ENCODE data around the gene CYP4F12. TPM values are rescaled to one million over a fixed set of nuclear protein-coding genes. Genes with fewer than 3 reads are reported as not detected.

CYP4F12 gene
- total RNA-seq: 1 to 10 TPM in 1 of 2 experiments, under 1 TPM in 1; 0.75 to 1.0 TPM
- polyA plus RNA-seq (2013, experiment 1 of 2): 0.70 TPM
- 0.90 TPM for polyA plus RNA-seq (2013, experiment 2 of 2)
- 0 to 2.6 (median 0.39) reads per million in 172 experiments for total RNA-seq

DNA sequence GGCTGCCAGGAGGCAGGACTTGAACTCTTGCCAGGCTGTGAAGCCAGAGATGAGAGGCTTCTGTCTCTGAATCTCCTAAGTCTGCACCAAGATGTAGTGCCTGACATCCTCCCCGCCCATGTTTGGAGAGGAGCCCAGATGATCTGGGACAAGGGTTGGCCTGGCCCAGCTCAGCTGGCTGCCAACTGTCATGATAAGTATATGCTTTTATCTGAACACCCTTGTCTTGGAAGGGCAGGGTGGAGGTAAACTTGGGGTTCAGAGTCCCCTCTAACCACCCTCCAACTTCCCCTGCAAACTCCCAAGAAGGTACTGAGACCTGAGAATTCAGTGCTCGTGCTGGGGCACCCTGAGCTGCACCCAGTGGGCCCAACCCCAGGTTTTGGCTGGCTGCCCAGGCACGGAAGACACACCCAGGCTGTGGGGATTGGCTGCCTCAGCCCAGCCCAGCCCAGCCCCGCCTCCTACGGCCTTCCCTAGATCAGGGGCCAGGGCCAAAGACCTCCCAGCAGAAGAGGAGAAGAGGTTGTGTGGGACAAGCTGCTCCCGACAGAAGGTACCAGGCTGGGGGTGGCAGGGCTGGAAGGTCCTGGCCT, at the start of gene CYP4F12:
Gene CYP4F12, plus strand, starts transcription at position 508 of the 596 bp plus-strand sequence. CDS start 443 bp downstream, outside the sequence.
- peak within 1 kb of the TSS in 1 of 2 donors; percentile 5 for H3K27ac ChIP-seq (ENCODE audit: low read depth in 1 of 2, low read length in 2 of 2)
- H3K4me1 Mint-ChIP-seq (ENCODE audit: low read depth): peaks cover 23% of the 10 kb centered on the region
- H3K36me3 ChIP-seq (ENCODE audit: insufficient read depth, low read length): no peaks in the 10 kb centered on the region
- no peak within 1 kb of the TSS for H3K4me3 ChIP-seq (ENCODE audit: low read length)
- peaks cover 0 to 2% of the 10 kb centered on the region in 2 experiments for H3K27me3 ChIP-seq (ENCODE audit: control insufficient read depth in 1 of 2, insufficient read depth in 2 of 2, low read length in 2 of 2)
- intact Hi-C loops (cut with DNase I, micrococcal nuclease): no loop called here
- TF ChIP-seq CTCF (IDR thresholded peaks at IDR 0.05): no peak
- ATAC-seq (ENCODE audit: poor library complexity) (peak; percentile 68), DNase-seq (peak in 10 of 14 experiments; percentile 9 to 56 (median 32))
- H3K4me3 Mint-ChIP-seq: no peak within 1 kb of the TSS
- ChIA-PET CTCF (no interaction called here), POLR2A (no interaction called here)
- no peaks in the 10 kb centered on the region for H3K36me3 Mint-ChIP-seq (ENCODE audit: low read depth)
- no peaks in the 10 kb centered on the region for H3K9me3 Mint-ChIP-seq
- H3K27ac Mint-ChIP-seq: peak within 1 kb of the TSS; percentile 79
- H3K4me1 ChIP-seq (ENCODE audit: insufficient read depth, low read length): peaks cover 16% of the 10 kb centered on the region
- H3K27me3 Mint-ChIP-seq: no peaks in the 10 kb centered on the region
- peaks cover 0 to 3% of the 10 kb centered on the region in 2 experiments for H3K9me3 ChIP-seq (ENCODE audit: control insufficient read depth in 1 of 2, insufficient read depth in 1 of 2, low read length in 2 of 2)

- H3K27ac Mint-ChIP-seq: no peak overlapping the region
- Histone ChIP-seq H3K27me3 (ENCODE audit: control insufficient read depth in 1 of 2, insufficient read depth in 2 of 2, low read length in 2 of 2) (peaks cover 9 to 20% of the 10 kb centered on the region in 2 experiments), H3K36me3 (ENCODE audit: insufficient read depth, low read length) (no peaks in the 10 kb centered on the region), H3K4me3 (ENCODE audit: low read length) (no peak overlapping the region), H3K4me1 (ENCODE audit: insufficient read depth, low read length) (no peaks in the 10 kb centered on the region), H3K9me3 (ENCODE audit: control insufficient read depth in 1 of 2, insufficient read depth in 1 of 2, low read length in 2 of 2) (peaks cover 0 to 8% of the 10 kb centered on the region in 2 experiments), H3K27ac (ENCODE audit: low read depth in 1 of 2, low read length in 2 of 2) (no peak overlapping the region)
- no peak overlapping the region for H3K4me3 Mint-ChIP-seq
- no peaks in the 10 kb centered on the region for H3K9me3 Mint-ChIP-seq
- no peaks in the 10 kb centered on the region for H3K36me3 Mint-ChIP-seq (ENCODE audit: low read depth)
- H3K27me3 Mint-ChIP-seq: peaks cover 43% of the 10 kb centered on the region
- ChIA-PET POLR2A (no interaction called here), CTCF (no interaction called here)
- intact Hi-C loops (cut with DNase I, micrococcal nuclease): no loop called here
- no peaks in the 10 kb centered on the region for H3K4me1 Mint-ChIP-seq (ENCODE audit: low read depth)
- ATAC-seq (ENCODE audit: poor library complexity) (no peak), DNase-seq (peak in 1 of 14 experiments; percentile 17)
- TF ChIP-seq CTCF (IDR thresholded peaks at IDR 0.05): no peak
Observed at GRCh38 chr19:15623711-15624318, 49.1 kb upstream of the CYP4F12 start.

DNA sequence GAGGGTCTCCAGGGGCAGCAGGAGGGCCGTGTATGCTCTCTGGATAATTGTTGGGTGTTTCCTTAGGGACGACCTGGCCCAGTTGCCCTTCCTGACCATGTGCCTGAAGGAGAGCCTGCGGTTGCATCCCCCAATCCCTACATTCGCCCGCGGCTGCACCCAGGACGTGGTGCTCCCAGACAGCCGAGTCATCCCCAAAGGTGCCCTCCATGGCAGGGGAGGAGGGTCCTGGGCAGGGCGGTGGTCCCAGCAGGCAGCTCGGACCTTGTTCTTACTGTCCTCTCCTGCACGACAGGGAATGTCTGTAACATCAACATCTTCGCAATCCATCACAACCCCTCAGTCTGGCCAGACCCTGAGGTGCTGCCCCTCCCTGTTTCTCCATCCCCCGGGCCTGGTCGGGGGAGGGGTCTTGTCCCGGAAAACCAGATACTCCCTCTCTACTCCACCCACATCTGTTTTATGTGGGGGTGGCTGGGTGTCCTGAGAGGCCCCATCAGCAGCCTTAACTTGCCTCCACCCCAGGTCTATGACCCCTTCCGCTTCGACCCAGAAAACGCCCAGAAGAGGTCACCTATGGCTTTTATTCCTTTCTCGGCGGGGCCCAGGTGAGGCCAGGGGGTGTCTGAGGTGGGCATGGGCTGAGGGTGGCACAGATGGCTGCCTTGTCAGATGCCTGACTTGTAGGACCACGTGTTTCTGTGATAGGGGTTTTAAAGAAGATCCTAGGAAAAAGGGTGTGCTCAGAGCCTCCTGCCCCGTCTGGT, 44.5 kb upstream of the CYP4F12 start:
- ATAC-seq (ENCODE audit: poor library complexity) (no peak), DNase-seq (no peak)
- H3K27ac ChIP-seq (ENCODE audit: low read depth in 1 of 2, low read length in 2 of 2): no peak overlapping the region
- Mint-ChIP-seq H3K4me3 (no peak overlapping the region), H3K9me3 (no peaks in the 10 kb centered on the region), H3K36me3 (ENCODE audit: low read depth) (no peaks in the 10 kb centered on the region), H3K4me1 (ENCODE audit: low read depth) (no peaks in the 10 kb centered on the region), H3K27me3 (peaks cover 25% of the 10 kb centered on the region), H3K27ac (no peak overlapping the region)
- intact Hi-C loops (cut with DNase I, micrococcal nuclease): loop anchor here (1.0 to 5.0 kb wide), 5 partner anchors 241 to 789 kb away; no protein-coding TSS in a partner anchor
- peaks cover 0 to 11% of the 10 kb centered on the region in 2 experiments for H3K27me3 ChIP-seq (ENCODE audit: control insufficient read depth in 1 of 2, insufficient read depth in 2 of 2, low read length in 2 of 2)
- no peak for TF ChIP-seq CTCF (IDR thresholded peaks at IDR 0.05)
- H3K4me3 ChIP-seq (ENCODE audit: low read length): no peak overlapping the region
- CTCF ChIA-PET: no interaction called here
- H3K36me3 ChIP-seq (ENCODE audit: insufficient read depth, low read length): no peaks in the 10 kb centered on the region
- peaks cover 10% of the 10 kb centered on the region for H3K4me1 ChIP-seq (ENCODE audit: insufficient read depth, low read length)
- H3K9me3 ChIP-seq (ENCODE audit: control insufficient read depth in 1 of 2, insufficient read depth in 1 of 2, low read length in 2 of 2): peaks cover 0 to 3% of the 10 kb centered on the region in 2 experiments
- POLR2A ChIA-PET: no interaction called here

Data from CD4-positive, alpha-beta T cell (primary cell).